HTR-8/SVneo (cell line): Measurements from ENCODE around the gene CLDN5.
A peak's percentile ranks its signal among the peaks of the same experiment; 100 is the strongest.

ENCODE experiments used
- DNase-seq: peaks from one replicate; pipeline ENCODE4 v3.0.0; 2011; ENCODE audit warnings: low spot score, mixed read lengths; ENCODE audit not compliant: insufficient read length
- FAIRE-seq: peaks from 2 replicates; lab custom pipeline; 2011; peaks lifted over from hg19 to GRCh38; lab: Jason Lieb, UNC

CLDN5 gene, protein sequence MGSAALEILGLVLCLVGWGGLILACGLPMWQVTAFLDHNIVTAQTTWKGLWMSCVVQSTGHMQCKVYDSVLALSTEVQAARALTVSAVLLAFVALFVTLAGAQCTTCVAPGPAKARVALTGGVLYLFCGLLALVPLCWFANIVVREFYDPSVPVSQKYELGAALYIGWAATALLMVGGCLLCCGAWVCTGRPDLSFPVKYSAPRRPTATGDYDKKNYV

DNA sequence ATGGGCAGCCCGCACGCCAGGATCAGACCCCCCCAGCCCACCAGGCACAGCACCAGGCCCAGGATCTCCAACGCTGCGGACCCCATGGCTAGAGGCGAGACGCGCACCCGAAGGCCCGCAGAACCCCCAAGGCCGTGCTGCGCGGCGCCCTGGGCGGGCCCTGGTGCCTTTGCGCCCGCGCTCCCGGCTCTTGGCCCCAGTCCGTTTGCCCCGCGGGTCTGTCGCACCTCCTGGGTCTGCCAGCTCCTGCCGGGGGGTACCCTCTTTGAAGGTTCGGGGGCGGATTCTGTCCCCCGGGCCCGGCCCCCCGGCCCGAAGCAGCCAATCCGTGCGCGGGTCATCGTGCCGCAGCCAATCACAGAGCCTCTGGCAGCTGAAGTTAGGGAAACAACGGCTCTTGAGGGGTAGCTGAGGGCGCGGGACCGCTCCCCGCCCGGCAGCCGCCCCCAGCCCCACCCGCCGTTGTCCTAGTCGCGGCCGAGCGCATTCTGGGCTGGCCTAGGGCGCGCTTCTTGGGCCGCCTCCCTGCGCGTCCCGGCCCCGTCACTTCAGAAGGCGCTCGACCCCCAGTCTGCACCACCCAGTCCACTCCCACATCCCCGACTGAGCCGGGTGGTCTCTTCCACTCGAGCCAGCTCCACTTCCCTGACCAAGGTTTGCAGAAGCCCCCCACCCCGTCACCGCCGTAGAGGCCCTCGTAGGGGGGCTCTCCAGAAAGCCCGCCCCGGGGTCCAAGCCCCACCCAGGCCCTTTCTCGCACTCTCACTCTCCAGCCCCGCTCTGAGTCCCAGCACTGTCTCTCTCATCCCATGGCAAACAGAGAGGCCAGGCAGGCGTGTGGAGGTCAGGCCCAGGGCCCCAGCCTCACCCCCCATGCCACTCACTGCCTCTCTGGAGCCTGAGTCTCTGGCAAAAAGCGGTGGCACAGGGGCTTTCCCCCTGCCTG, at the start of gene CLDN5:
CLDN5 (minus strand) TSS at position 241 of the 946 bp plus-strand sequence; CDS start at position 86, 155 bp downstream.
- FAIRE-seq (no peak), DNase-seq (no peak)

- no peak for FAIRE-seq
- no peak for DNase-seq
Measured at GRCh38 chr22:19571995-19572394, 47.8 kb upstream of the CLDN5 start.

- FAIRE-seq (no peak), DNase-seq (no peak)
Measured at GRCh38 chr22:19571207-19571795, 47.1 kb upstream of the CLDN5 start.

GRCh38 chr22:19569976-19570375, 45.8 kb upstream of the CLDN5 start:
- DNase-seq (no peak), FAIRE-seq (no peak)

- no peak for FAIRE-seq
- no peak for DNase-seq
Measured at GRCh38 chr22:19569276-19569640, 45.0 kb upstream of the CLDN5 start.

- FAIRE-seq = no peak
- DNase-seq = peak; percentile 53
Measured at GRCh38 chr22:19568337-19569275, 44.4 kb upstream of the CLDN5 start.

DNA sequence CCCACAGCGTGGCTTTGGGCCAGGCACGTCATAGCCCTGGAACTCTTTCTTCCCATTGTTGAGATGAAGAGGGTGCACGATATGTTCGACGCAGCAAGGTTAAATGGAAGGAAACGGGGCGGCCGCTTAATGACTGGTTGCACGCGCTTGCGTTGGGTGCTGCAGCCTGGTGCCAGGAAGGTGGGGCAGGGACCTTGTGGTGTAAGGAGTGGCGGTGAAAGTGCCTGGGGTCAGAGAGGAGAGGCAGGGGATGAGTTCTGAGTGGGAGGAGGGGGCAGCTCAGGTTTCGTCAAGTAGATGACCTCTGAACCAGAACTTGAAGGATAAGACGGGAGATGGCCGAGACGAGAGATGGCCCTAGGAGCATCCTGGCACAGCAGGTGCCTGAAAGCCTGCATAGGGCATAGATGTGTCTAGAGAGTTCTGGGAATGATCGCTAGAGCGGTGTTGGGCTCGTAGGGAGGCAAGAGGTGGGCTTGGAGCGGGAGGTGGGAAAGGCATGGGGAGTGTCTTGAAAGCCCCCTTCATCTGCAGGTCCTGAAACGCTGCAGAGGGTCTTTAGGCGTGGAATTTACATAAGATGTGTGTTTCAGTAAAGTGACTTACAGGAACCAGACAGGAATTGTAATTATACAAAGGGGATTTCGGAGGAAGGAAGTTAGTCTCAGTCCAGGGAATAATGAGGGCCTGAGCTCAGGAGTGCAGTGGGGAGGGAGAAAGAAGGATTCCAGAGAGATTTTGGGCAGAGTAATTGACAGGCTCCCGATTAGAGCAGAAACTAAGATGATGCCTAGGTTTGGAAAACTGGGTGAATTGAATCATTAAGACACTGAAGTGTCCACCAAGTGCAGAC, 43.2 kb upstream of the CLDN5 start:
- DNase-seq (no peak), FAIRE-seq (no peak)

DNA sequence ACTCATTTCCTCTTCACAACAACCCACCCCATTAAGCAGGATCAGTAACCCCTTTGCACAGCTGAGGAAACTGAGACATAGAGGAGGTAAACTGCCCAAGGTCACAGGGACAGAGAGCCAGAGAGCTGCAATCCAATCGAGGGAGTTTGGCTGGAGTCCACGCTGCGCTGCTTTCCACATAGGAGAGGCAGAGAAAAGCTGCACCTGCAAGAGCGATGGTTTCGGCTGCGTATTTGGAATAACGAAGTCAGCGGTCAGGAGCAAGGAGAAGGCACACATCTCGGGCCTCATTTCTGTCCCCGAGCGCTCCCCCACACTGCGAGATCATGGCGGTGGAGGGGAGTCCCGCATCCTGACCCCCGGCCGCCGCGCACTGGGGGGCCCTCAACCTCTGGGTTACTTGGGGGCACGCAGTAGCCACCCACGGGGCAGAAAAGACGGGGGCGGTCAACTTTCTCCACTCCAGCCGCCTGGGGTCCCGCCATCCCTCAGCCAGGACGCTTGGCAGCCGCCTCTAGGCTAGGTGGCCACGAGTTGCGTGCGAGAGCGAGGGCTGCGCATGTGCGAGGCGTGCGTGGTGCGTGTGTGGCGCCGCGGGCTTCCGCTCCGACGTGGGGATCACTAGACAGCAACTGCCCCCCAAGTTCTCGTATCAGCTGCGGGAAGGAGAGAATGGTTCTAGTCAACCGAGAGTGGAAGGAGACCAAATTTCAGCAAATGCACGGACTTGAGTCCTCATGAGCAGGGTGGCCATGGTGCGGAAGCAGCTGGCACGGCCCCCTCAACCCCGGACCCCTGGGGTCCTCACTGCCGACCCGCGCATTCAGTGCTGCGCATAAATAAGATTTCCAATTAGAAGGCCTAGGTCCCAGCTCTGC, 42.3 kb upstream of the CLDN5 start:
- DNase-seq (no peak), FAIRE-seq (no peak)

DNA sequence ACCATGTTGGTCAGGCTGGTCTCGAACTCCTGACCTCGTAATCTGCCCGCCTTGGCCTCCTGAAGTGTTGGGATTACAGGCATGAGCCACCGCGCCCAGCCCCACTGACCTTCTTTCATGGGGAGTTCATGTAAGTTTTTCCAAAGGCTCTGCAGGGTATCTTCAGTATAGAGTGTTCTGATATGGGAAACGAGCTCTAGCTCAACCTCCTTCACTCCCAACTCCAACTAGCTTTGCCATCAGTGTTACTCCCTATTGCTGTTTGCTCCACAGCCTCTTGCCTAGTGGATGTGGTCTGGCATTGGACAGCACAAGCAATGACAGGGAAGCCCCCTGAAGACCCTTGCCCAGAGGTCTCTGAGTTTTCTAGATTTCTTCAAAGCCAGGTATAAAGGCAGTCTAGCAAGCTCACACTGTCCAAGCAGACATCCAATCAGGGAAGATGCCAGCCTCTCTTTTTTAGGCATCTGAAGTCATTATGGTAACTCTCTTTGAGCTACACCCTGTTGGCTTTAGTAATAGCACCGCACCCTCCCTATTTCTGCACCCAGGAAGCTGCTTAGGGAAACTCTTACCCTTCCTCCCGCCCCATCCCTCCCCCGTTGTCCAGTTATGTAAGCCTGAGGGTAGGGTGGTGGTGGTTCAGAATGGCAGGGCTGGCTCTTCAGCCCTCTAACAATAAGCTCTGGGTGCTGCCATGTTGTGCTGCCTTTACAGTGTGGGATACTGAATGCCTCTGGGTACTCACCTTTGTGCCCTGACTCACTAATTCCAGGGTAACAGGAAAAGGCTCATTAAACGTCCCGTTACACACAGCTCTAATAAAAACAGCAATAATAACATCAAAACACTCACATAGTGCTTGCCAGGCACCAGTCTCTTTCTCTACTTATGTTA, 41.4 kb upstream of the CLDN5 start:
- FAIRE-seq (no peak), DNase-seq (no peak)

GRCh38 chr22:19559956-19560355, 35.7 kb upstream of the CLDN5 start:
- DNase-seq (no peak), FAIRE-seq (no peak)

GRCh38 chr22:19559324-19559811, 35.2 kb upstream of the CLDN5 start:
- DNase-seq (no peak), FAIRE-seq (no peak)

DNA sequence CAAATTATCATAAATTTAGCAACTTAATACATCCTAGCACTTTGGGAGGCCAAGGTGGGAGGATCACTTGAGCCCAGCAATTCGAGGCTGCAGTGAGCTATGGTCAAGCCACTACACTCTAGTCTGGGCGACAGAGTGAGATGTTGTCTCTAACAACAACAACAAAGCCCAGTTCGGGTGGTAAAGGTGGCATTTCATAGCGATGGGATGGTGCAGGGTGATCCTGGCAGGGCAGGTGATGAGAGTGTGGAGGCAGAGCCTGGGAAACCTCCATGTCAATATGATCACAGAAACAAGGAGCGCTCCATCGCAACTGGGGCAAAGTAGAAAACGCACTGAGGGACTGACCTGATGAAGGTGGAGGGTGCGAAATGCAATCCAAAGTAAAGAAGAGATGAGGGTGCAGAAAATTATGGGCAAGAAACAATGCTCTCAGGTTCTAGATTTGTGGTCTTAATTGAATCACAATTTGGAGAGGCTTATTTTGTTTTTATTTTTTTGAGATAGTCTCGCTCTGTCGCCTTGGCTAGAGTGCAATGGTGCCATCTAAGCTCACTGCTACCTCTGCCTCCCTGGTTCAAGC, 32.8 kb upstream of the CLDN5 start:
- FAIRE-seq = no peak
- DNase-seq = no peak

DNA sequence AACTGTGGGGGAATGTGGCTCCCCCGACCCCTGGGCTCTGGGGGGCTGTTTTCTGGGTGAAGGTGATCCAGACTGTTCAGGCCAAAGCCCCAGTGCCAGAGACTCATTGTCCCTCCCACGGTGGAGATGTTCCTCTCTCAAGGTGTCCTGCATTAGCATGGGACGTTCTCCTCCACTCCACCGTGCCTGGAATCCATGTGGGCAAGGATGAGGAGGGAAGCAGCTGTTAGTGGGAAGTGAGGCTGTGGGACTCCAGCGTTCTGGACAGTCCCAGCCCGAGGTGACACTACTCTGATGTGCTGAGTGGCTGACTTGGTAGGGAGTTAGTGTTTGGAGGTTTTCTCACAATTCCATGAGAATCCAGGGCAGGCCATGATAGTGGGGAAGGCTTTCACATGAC, 31.4 kb upstream of the CLDN5 start:
- DNase-seq = no peak
- FAIRE-seq = no peak

DNA sequence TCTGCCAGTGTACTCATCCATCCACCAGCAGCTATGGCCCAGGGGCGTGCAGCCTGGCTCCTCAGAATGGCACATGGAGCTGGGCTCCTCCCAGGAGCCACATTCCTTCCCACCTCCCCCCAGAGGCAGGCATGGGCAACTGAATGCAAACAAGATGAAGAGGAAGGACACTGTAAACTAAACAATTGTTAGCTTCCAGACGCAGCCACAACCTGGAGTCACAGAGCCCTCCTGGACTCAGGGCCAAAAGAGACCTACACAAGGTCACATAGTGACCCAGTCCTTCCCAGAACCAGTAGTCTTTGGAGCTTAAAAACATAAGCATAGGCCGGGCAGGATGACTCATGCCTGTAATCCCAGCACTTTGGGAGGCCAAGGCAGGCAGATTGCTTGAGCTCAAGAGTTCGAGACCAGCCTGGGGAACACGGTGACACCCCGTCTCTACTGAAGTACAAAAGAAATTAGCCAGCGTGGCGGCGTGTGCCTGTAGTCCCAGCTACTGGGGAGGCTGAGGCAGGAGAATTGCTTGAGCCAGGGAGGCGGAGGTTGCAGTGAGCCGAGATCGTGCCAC, 30.7 kb upstream of the CLDN5 start:
- FAIRE-seq (peak; percentile 38), DNase-seq (peak; percentile 69)

- no peak for DNase-seq
- FAIRE-seq = no peak
Measured at GRCh38 chr22:19553201-19553600, 29.0 kb upstream of the CLDN5 start.

DNA sequence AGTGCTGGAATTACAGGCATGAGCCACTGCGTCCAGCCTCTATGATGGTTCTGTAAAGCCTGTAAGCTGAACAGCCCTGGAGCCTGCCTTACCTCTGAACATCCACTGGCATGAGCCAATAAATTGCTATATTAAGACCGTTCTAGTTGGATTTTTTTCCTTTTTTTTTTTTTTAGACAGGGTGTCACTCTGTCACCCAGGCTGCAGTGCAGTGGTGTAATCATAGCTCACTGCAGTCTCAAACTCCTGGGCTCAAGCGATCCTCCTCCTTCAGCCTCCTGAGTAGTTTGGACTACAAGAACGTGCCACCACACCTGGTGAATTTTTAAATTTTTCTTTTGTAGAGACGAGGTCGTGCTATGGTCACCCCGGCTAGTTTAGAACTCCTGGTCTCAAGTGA, 26.2 kb upstream of the CLDN5 start:
- FAIRE-seq = no peak

More for the DNA sequence above, 26.2 kb upstream of the CLDN5 start:
- DNase-seq = no peak
